Pancreas (tissue), 10 donors: Measurements from ENCODE around the gene NOVA2. TPM values are rescaled to one million over a fixed set of nuclear protein-coding genes. Genes with fewer than 3 reads are reported as not detected.

ENCODE experiments used
- ATAC-seq, 4 donors: fragments of 200-7000 bp; cut with Tn5 transposase; one replicate each; pipeline versions ENCODE4 v1.8.0 to v1.9.1; 2020; ENCODE audit warnings: mild to moderate bottlenecking in 4 of 4, moderate library complexity in 4 of 4
- DNase-seq, 6 donors: peaks; one replicate each; pipeline ENCODE4 v3.0.0-alpha.2; 2020
- FAIRE-seq: peaks from 2 replicates; lab custom pipeline; 2012; peaks lifted over from hg19 to GRCh38; lab: Jason Lieb, UNC
- H3K27ac ChIP-seq, 4 donors: fragments of 200-600 bp; sonication (generic); 1 replicate in 3 of 4; 2 replicates in 1 of 4; pipeline versions ENCODE4 v1.5.0 to v1.8.0; 2020
- H3K27me3 ChIP-seq, 4 donors: fragments of 200-600 bp; one replicate each; pipeline ENCODE4 v1.8.0; 2021
- H3K36me3 ChIP-seq, 3 donors: fragments of 200-600 bp; sonication (generic) in 1 of 3; one replicate each; pipeline versions ENCODE4 v1.5.0 to v1.8.0; 2020 to 2021
- H3K4me1 ChIP-seq, 3 donors: fragments of 200-600 bp; one replicate each; pipeline ENCODE4 v1.8.0; 2021
- H3K4me3 ChIP-seq, 4 donors: fragments of 200-600 bp; sonication (generic) in 2 of 4; one replicate each; pipeline versions ENCODE4 v1.5.0 to v1.8.0; 2020 to 2021
- H3K9me3 ChIP-seq, 4 donors: fragments of 200-600 bp; one replicate each; pipeline ENCODE4 v1.8.0; 2021
- CTCF ChIP-seq, 4 donors: fragments of 200-600 bp; sonication (generic) in 3 of 4; IDR thresholded peaks; one replicate each; pipeline versions ENCODE4 v1.5.0 to v1.8.0; 2021; ENCODE audit warnings: antibody characterized with exemption in 4 of 4
- WGBS, 2 donors: extraction: QIAGEN DNeasy Blood & Tissue Kit; methylation state at CpG; one replicate each; pipeline ENCODE4 v1.1.7; 2013; 5-methylcytosine and 5-hydroxymethylcytosine counted together
- intact Hi-C, 3 donors: fragments of 100-400 bp; cut with DNase I; formaldehyde crosslinking; loops; one replicate each; pipeline versions ENCODE4 v1.11.1 to v1.14.2; 2022
- microRNA-seq, 2 donors: library from miRNA; unstranded; fragments of <30 nt; microRNA quantifications; one replicate each; pipeline versions ENCODE4 to v1.1.0, GENCODE V29; 2019 to 2020
- polyA plus RNA-seq, 2 donors: library from polyadenylated mRNA; stranded (reverse); fragments of 200-250 nt; gene quantifications; one replicate each; pipeline ENCODE4 v1.2.3, GENCODE V29; 2013
- total RNA-seq, 6 donors: library from RNA; stranded (reverse); fragmentation: NEBNext Ultra II Directional in 4 of 6; extraction: Animal tissue kit (Norgen Biotek cat#: 25700) in 4 of 6; gene quantifications; one replicate each; pipeline versions ENCODE4 v1.2.1 to v1.2.4, GENCODE V29; 2021 to 2023
- donor health status: healthy with polysubstance abuse.
- donor health status: DM: no; HTN: no; CAD: no; lungs with moderate emphysema.
- donor health status: DM: no; HTN: no; CAD: no.
- donor health status: control.
- donor health status: control.
- donor health status: Bipolar disorder and iron deficiency.
- donor health status: DM: yes; HTN: yes; CAD: no.
- donor health status: DM: no; HTN: no; CAD: no.
- donor health status: DM: no; HTN: no; CAD: no.
- donor health status: DM: yes; HTN: yes; CAD: no.

Gene NOVA2
- total and polyA plus RNA-seq, 8 donors = 0.43 to 2.6 (median 1.2) TPM

DNA sequence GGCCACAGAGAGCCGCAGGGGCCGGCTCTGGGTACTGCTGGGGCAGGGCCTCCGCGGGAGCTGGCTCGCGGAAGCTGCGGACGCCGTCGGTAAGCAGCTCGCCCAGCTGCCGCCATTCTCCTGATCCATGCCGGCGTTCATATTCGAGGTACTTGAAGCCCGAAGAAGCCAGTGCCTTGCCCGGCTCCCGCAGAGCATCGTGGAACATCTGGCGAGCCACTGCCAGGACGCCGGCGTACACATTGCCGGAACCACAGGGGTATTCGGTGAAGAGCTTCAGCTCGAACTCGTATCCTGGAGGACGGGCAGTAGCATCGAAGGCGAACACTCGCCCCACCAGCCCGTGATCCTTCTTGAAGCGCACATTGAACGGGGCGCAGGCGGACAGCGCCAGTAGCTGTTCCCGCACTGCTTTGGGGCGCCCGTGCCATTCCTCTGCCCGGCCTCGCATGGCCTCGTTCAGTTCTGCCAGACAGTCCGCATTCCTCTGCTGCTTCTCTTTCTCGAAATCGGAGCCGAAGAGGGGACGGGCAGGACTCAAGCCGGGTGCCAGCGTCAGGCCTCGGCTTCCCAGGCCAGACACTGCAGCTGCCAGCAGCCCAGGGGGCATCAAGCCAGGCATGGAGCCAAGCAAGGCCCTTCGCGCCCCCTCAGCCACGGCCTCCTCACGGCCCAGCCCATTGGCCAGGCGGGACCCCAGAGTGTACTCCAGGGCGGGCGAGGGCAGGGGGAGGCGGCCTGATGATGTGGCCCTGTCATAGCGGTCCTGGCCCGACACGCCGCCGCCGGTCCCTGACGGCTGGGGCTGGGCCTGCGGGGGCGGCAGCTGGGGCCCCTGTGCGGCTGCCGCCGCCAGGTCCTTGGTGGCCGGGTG is 88.7 kb downstream of the NOVA2 start:
- WGBS, 2 donors = 19 to 23% methylated on average over 66 to 72 of the region's 72 CpGs
- H3K27me3 ChIP-seq = no peaks in the 10 kb centered on the region
- FAIRE-seq = no peak
- intact Hi-C loops = no loop called here
- H3K36me3 ChIP-seq = no peaks in the 10 kb centered on the region
- peak overlapping the region; percentile 72 to 83 (median 80) for H3K4me3 ChIP-seq
- peaks cover 18 to 37% (median 33%) of the 10 kb centered on the region in 3 donors for H3K4me1 ChIP-seq
- DNase-seq = peak in 5 of 6 donors; percentile 54 to 89 (median 70)
- TF ChIP-seq CTCF (IDR thresholded peaks at IDR 0.05) = no peak
- H3K27ac ChIP-seq = peak overlapping the region; percentile 73 to 92 (median 86)
- no peak for ATAC-seq
- no peaks in the 10 kb centered on the region for H3K9me3 ChIP-seq

GRCh38 chr19:45883881-45884681 is 89.6 kb downstream of the NOVA2 start:
- peaks cover 26 to 43% (median 41%) of the 10 kb centered on the region in 3 donors for H3K4me1 ChIP-seq
- peak overlapping the region in 3 of 4 donors; percentile 73 to 96 (median 92) for H3K27ac ChIP-seq
- ATAC-seq (no peak), DNase-seq (peak in 5 of 6 donors; percentile 54 to 91 (median 71)), FAIRE-seq (no peak)
- 33 to 38% methylated on average over 41 to 57 of the region's 57 CpGs for WGBS, 2 donors
- no peaks in the 10 kb centered on the region for H3K9me3 ChIP-seq
- no peaks in the 10 kb centered on the region for H3K27me3 ChIP-seq
- no peak for TF ChIP-seq CTCF (IDR thresholded peaks at IDR 0.05)
- no peaks in the 10 kb centered on the region for H3K36me3 ChIP-seq
- intact Hi-C loops = loop anchor here in 1 of 3 donors (2.0 kb wide), 1 partner anchor 19 kb away; the partner anchor contains the start of gene FOXA3
- peak overlapping the region; percentile 2 to 83 (median 75) for H3K4me3 ChIP-seq

Small RNA genes lying within 50 kb of the gene (microRNA-seq; reads per million reads assigned to microRNA genes)
- 42.7 to 48.7 reads per million in 2 donors for gene MIR769

Other genes with a start within 250 kb of the NOVA2 start
- gene FBXO46, start 243.0 kb downstream of the NOVA2 start, total RNA-seq = 10 to 100 TPM in 4 of 6 donors, 1 to 10 TPM in 2; 6.7 to 11.3 (median 10.7) TPM
- gene FBXO46, start 243.0 kb downstream of the NOVA2 start, polyA plus RNA-seq = 1 to 10 TPM; 8.3 to 8.7 TPM
- gene MEIOSIN, start 240.4 kb downstream of the NOVA2 start, total RNA-seq = not detected
- not detected for gene MEIOSIN, start 240.4 kb downstream of the NOVA2 start, polyA plus RNA-seq
- gene SIX5, start 204.6 kb downstream of the NOVA2 start, total RNA-seq = 10 to 100 TPM; 18.7 to 38.2 (median 28.0) TPM
- gene SIX5, start 204.6 kb downstream of the NOVA2 start, polyA plus RNA-seq = 10 to 100 TPM; 25.1 to 42.5 TPM
- gene DMPK, start 191.4 kb downstream of the NOVA2 start, total RNA-seq = 10 to 100 TPM; 27.0 to 74.7 (median 37.7) TPM
- 100 to 1,000 TPM; 147 to 293 TPM for gene DMPK, start 191.4 kb downstream of the NOVA2 start, polyA plus RNA-seq
- gene DMWD, start 181.0 kb downstream of the NOVA2 start, total RNA-seq = 10 to 100 TPM; 14.3 to 23.0 (median 18.6) TPM
- 10 to 100 TPM; 14.2 to 39.8 TPM for gene DMWD, start 181.0 kb downstream of the NOVA2 start, polyA plus RNA-seq
- gene RSPH6A, start 158.6 kb downstream of the NOVA2 start, total RNA-seq = under 1 TPM in 1 of 6 donors, not detected in 5; 0.08 TPM
- under 1 TPM in 1 of 2 donors, not detected in 1; 0.08 TPM for gene RSPH6A, start 158.6 kb downstream of the NOVA2 start, polyA plus RNA-seq
- gene SYMPK, start 110.7 kb downstream of the NOVA2 start, total RNA-seq = 10 to 100 TPM; 25.7 to 44.7 (median 28.5) TPM
- gene SYMPK, start 110.7 kb downstream of the NOVA2 start, polyA plus RNA-seq = 100 to 1,000 TPM; 133 to 142 TPM
- gene FOXA3, start 109.5 kb downstream of the NOVA2 start, total RNA-seq = 10 to 100 TPM; 20.6 to 45.0 (median 28.3) TPM
- 10 to 100 TPM; 19.8 to 24.1 TPM for gene FOXA3, start 109.5 kb downstream of the NOVA2 start, polyA plus RNA-seq
- 10 to 100 TPM; 10.0 to 19.4 (median 14.7) TPM for gene IRF2BP1, start 87.7 kb downstream of the NOVA2 start, total RNA-seq
- 10 to 100 TPM; 13.3 to 21.5 TPM for gene IRF2BP1, start 87.7 kb downstream of the NOVA2 start, polyA plus RNA-seq
- 1 to 10 TPM; 3.6 to 5.6 (median 4.4) TPM for gene MYPOP, start 71.3 kb downstream of the NOVA2 start, total RNA-seq
- gene MYPOP, start 71.3 kb downstream of the NOVA2 start, polyA plus RNA-seq = 1 to 10 TPM; 5.2 to 6.9 TPM
- not detected for gene NANOS2, start 59.1 kb downstream of the NOVA2 start, total RNA-seq
- gene NANOS2, start 59.1 kb downstream of the NOVA2 start, polyA plus RNA-seq = not detected
- gene CCDC61, start 21.6 kb upstream of the NOVA2 start, total RNA-seq = 10 to 100 TPM in 1 of 6 donors, 1 to 10 TPM in 5; 4.9 to 13.4 (median 8.4) TPM
- gene CCDC61, start 21.6 kb upstream of the NOVA2 start, polyA plus RNA-seq = 10 to 100 TPM; 18.5 to 19.9 TPM
- gene PGLYRP1, start 49.2 kb upstream of the NOVA2 start, total RNA-seq = under 1 TPM in 1 of 6 donors, not detected in 5; 0.20 TPM
- not detected for gene PGLYRP1, start 49.2 kb upstream of the NOVA2 start, polyA plus RNA-seq
- gene IGFL4, start 67.1 kb upstream of the NOVA2 start, total RNA-seq = under 1 TPM in 2 of 6 donors, not detected in 4; 0.15 to 0.28 TPM
- gene IGFL4, start 67.1 kb upstream of the NOVA2 start, polyA plus RNA-seq = under 1 TPM; 0.04 to 0.21 TPM
- gene IGFL3, start 150.8 kb upstream of the NOVA2 start, total RNA-seq = not detected
- gene IGFL3, start 150.8 kb upstream of the NOVA2 start, polyA plus RNA-seq = not detected
- gene IGFL2, start 174.4 kb upstream of the NOVA2 start, total RNA-seq = not detected
- not detected for gene IGFL2, start 174.4 kb upstream of the NOVA2 start, polyA plus RNA-seq